HG02571 (cell line): ENCODE results near the gene MYLK4.
"Not testable (repeated sequence)": the region's sequence is repeated elsewhere in the genome, so short reads cannot be mapped to it uniquely, and the experiment has no call there.

Source experiments
- ATAC-seq: cut with Tn5 transposase; IDR thresholded peaks from one replicate; pipeline ENCODE4 v1.9.1; 2021; ENCODE audit warnings: mild to moderate bottlenecking, moderate library complexity; ENCODE audit not compliant: unreplicated experiment

MYLK4 gene

DNA sequence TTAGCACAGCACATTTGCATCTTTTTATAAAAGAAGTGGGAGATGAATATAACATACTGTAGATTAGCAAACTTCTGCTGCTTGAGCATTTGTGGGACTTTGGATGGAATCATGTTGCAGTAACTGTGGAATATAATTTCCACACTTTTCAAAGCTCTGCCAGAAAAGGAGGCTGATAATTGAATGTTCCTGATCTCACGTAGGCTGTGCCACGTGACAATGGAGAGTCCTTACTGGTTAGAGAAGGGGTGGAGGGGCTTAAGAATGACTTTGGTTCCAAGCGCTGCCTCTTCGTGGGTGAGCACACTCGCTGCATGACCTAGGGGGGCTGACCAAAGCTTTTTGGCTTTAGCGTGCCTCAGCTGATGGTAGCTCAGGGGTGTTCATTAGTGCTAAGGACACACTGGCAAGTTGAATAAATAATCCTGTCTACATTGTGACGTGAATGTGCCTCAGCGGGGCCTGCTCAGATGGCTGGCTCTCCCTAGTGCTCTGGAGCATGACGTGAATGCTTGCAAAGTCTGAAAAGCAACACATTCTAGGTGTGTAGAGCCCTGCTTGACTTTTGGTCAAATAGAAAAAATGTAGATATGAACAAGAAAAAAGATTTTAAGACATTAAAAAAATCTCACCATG, 29.5 kb upstream of the MYLK4 start:
- no peak for ATAC-seq

DNA sequence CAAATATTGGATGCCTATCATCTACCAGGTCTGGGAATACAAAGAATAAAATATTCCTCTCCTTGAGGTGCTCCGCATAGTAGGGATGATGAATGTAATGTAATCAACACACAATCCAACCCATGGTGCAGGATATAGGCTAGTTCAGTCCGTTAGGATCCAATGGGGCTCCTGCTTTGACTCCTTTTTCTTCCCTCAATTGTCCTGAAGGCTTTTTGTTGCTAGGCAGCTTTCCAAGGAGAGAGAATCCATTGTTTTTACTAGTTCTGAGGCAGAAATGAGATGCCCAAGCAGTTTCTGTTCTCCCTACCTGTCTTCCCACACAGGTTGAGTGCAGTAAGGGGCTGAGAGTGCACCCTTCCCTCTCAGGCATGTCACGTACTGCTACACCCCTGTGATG, 26.5 kb upstream of the MYLK4 start:
- no peak for ATAC-seq

GRCh38 chr6:2775003-2775402, 24.3 kb upstream of the MYLK4 start:
- no peak for ATAC-seq

DNA sequence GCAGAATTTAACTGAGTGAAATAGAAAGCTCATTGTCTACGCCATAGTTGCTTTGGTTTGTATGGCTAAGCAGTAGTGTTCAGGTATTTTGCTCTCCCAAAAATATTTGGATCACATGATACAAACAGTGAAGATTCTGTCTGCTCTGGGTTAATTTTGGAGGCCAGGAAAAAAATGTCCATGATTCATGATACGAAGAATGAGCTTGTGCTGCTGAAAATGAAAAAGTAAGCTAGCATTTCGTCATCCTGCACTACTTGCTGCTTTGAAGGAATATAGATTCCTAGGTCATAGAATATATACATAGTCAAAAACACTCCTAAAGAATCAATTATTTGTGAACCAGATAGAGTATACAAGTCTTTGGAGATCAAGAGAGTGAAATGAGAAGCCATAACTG, 22.7 kb upstream of the MYLK4 start:
- no peak for ATAC-seq

GRCh38 chr6:2772840-2773239, 22.1 kb upstream of the MYLK4 start:
- no peak for ATAC-seq

- ATAC-seq, result no peak
Measured at GRCh38 chr6:2771079-2771478, 20.4 kb upstream of the MYLK4 start.

DNA sequence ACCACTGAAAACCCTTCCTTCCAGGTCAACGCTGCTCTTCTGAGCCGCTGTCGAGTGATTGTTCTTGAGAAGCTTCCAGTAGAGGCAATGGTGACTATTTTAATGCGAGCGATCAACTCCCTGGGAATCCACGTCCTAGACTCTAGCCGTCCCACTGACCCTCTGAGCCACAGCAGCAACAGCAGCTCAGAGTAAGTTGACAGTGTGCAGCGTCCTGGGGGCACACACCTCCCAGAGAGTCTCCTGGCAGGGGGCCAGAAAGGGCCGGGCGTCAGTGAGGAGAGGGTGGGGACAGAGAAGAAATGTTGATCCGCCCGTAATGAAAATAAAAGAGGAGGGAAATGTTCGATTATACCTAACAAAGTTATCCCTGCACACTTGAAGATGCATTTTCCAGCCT, 19.4 kb upstream of the MYLK4 start:
- ATAC-seq, result no peak

DNA sequence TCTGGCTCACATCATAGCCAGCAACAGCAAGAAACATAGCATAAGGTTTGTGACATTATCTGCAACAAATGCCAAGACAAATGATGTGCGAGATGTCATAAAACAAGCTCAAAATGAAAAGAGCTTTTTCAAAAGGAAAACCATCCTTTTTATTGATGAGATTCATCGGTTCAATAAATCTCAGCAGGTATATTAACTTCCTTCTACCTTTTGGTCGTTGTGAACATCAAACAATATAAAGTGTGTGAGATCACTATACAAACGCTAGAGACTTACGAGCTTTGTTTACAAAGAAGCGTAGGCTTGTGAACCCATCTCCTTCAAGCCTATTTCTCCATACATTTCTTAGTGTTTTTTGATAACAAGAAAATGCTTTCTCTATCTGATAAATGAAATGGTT, 18.0 kb upstream of the MYLK4 start:
- no peak for ATAC-seq

DNA sequence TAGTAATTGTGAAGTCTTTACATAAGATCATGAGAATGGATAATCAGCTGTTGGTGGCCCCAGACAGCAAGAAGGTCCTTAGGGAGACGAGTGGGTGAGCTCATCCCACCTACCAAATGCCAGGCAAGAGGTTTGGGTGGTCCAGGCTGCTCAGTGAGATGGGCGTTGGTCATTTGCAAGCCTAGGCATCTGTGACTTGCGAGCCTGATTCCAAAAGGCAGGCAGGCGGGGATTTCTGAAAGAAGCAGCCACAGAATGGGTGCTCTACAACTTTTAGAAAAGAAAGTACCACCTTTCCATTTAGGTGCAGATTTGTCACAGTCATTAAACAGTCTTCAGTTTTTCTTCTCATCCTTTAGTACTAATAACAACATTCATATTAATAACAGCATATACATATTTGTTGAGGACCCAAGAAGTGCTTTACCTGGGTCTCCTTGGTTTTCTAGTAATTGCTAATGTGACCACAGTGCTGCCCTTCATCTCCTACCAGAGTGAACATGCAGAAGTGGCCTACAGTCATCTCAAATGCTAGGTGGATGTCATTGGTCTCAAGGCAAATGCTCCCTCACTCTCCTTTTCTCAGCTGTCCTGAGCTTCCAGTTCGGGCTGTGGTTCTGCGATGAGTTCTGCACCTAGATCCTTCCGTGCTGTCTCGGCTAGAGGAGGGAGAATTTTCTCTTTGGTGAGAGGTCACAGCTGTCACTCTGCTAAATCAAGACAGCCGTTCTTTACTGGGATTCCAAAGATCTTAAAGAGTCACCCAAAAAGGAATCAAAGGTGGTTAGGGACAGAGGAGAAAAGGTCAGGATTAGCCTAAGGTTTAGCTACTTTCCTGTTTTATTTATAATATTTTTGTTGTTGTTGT, 17.2 kb upstream of the MYLK4 start:
- no peak for ATAC-seq

DNA sequence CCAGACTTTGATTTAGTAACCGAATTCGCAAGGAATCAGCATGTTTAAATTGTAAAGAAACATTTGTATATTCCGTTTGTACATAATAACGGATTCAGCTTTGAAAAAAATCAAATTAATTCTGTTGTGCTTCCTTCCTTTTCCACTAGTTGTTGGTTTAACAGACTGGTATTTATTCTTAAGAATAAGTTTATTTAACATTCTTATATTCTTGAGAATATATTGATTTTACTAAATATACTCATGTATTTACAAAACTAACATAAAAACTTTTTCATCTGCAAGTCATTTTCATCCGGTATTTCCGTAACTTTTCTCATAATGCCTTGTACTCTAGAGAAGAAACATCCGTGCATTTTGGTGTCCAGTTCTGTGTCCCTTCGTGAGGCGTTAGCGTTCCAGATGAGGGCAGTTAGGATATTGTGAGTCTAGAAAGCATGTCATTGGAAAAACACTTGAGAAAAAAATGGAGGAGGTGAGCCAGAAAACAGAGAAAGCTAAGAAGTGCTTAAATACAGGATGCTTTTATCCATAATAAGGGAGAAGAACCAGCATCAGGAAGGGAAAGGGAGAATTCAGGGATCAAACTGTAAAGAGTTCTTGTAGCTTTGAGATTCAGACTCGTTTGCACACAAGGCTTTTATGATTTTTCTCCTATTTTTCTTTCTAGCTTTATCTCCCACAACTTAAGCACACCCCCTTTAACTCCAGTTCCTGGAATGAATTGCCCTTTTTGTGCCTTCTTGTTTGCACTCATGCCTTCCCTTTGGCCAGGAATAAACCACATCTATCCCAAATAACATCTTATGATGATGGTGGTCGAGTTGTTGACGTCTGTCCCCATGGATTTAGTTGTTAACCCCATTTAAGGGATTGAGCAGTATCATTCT, 16.3 kb upstream of the MYLK4 start:
- no peak for ATAC-seq

DNA sequence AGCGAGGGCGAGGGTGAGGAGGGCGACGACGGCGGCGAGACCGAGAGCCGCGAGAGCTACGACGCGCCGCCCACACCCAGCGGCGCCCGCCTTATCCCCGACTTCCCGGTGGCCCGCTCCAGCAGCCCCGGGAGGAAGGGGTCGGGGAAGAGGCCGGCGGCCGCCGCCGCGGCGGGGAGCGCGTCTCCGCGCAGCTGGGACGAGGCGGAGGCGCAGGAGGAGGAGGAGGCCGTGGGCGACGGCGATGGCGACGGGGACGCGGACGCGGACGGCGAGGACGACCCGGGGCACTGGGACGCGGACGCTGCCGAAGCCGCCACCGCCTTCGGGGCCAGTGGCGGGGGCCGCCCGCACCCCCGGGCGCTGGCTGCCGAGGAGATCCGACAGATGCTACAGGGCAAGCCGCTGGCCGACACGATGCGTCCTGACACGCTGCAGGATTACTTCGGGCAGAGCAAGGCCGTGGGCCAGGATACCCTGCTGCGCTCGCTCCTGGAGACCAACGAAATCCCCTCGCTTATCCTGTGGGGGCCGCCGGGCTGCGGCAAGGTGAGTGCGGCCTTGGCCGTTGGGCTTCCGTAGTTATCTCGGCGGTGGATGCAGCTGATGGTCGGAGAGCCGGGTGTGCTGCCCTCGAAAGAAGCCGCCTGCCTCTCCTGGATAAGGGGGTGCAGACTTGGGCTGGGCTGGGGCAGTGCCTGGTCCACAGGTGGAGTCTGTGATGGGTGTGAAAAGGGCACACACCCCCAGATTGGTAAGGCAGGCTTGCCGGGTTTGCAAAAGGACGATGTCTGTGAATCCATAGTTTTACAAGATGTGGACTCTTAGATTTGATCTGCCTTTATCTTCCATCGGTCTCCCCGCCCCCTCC, 15.4 kb upstream of the MYLK4 start:
- ATAC-seq, result peak; percentile 19

DNA sequence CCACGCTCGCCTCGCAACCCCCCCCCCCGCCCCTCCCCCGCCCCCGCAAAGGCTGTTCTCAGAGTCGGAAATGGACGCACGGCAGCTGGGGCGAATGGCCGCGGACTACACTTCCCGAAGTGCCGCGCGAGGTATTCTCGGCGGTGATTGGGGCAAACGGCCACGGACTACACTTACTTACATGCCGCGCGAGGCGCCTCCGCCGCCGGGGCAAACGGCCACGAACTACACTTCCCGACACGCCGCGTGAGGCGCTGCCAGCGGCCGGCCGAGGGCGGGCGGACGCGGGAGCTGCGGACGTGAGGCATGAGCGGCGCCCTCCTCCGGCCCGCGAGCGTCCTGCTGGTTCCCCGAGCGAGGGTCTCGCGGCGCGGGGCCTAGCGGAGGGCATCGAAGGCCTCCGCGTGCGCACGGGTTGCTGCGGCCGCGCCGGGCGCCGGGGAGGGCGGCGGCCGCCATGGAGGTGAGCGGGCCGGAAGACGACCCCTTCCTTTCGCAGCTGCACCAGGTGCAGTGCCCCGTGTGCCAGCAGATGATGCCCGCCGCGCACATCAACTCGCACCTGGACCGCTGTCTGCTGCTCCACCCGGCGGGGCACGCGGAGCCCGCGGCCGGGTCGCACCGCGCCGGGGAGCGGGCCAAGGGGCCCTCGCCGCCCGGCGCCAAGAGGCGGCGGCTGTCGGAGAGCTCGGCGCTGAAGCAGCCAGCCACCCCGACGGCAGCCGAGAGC, 14.6 kb upstream of the MYLK4 start, which contains the start of gene WRNIP1:
Gene WRNIP1, plus strand, starts transcription at position 228 of the 730 bp plus-strand sequence. Its CDS starts 230 bp downstream, at position 458.
- ATAC-seq, result peak; percentile 86

GRCh38 chr6:2764610-2765165, 14.0 kb upstream of the MYLK4 start:
- ATAC-seq, result peak; percentile 59

- no peak for ATAC-seq
Measured at GRCh38 chr6:2763876-2764540, 13.3 kb upstream of the MYLK4 start.

- ATAC-seq, result no peak
Measured at GRCh38 chr6:2763345-2763841, 12.7 kb upstream of the MYLK4 start.

DNA sequence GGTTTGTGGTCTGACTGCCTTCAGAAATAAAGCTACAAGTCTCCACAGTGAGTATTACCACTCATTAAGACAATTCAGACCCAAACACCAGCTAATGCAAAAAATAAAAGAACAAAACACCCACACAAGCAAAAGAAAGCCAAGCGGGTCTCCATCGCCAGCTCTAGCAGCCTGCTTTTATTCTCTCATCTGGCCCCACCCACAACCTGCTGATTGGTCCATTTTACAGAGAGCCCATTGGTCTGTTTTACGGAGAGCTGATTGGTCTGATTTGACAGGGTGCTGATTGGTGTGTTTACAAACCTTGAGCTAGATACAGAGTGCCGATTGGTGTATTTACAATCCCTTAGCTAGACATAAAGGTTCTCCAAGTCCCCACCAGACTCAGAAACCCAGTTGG, 12.1 kb upstream of the MYLK4 start:
- not testable (repeated sequence) for ATAC-seq

DNA sequence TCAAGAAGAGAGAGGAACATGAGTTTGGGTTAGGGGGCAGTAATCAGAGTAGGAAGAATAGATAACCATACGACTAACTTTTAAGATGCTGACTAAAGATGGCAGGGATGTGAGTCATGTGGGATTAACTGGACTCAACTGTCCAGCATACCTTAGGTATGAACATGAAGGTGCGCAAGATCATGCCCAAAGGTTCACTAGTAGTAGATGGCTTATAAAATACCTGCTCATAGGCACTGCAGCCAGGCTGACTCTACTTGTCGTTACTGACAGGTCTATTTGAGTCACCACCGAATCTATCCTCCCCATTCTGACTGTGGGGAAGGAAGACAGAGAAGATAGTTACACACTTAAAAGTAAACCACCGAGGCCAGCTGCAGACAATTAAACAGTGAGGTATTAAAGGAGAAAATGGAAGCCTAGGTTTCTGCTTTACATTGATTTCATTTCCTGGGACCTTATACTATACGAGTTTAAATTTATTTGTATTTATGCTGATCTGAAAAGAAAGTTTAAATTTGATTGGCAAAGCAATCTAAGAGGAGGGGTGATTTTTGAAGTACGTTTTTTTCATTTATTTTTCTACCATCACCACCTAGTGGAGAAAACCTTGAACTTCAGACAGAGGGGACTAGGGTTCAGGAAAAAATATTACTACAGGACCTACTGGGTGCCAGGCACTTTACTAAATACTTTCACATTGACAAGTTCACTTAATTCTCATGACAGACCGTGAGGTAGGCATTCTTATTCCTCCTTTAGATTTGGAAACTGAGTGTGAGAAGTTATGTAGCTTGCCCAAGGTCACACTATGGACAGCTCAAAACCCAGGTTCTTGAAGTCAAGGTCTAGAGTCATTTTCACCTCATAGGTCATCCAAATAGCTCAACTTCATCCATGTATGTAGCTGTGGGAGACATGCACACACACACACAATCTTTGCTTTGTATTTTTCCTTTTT, 10.4 kb upstream of the MYLK4 start:
- ATAC-seq, result no peak

DNA sequence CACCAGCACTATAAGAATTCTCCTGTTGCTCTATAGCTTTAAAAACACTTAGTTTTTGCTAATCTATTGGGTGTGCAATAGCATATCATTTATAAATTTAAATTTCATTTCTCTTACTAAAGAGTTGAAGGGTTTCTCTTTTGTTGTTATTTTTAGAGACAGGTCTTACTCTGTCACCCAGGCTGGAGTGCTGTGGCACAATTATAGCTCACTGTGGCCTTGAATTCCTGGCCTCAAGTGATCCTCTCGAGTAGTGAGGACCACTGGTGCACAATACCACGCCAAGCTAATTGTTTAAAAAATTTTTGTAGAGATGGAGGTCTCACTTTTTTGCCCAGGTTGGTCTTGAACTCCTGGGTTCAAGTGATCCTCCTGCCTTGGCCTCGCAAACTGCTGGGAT, 8.3 kb upstream of the MYLK4 start:
- no peak for ATAC-seq
